COLO668 (cell line): ENCODE measurements around the gene RPS6KB2.
A peak's percentile ranks its signal among the peaks of the same experiment; 100 is the strongest.
"Not testable (repeated sequence)": the region's sequence is repeated elsewhere in the genome, so short reads cannot be mapped to it uniquely, and the experiment has no call there.

ENCODE experiments used
- DNase-seq: peaks from one replicate; lab custom pipeline; 2025; ENCODE audit not compliant: unreplicated experiment; lab: John Stamatoyannopoulos, UW

RPS6KB2 gene

GRCh38 chr11:67427364-67427859 lies 882 bp upstream of the RPS6KB2 start:
- not testable (repeated sequence) for DNase-seq

- no peak for DNase-seq
These were observed 859 bp downstream of the RPS6KB2 start for GRCh38 chr11:67429038-67429668.

- DNase-seq: no peak
These were observed 1.4 kb downstream of the RPS6KB2 start for GRCh38 chr11:67429722-67430121.

- no peak for DNase-seq
These were observed 3.3 kb downstream of the RPS6KB2 start for GRCh38 chr11:67431346-67432249.

- no peak for DNase-seq
These were observed 4.5 kb downstream of the RPS6KB2 start for GRCh38 chr11:67432655-67433349.

- peak; percentile 37 for DNase-seq
These were observed 5.5 kb downstream of the RPS6KB2 start for GRCh38 chr11:67433536-67434394.

GRCh38 chr11:67434395-67434881 lies 6.1 kb downstream of the RPS6KB2 start:
- no peak for DNase-seq

- no peak for DNase-seq
These were observed 6.9 kb downstream of the RPS6KB2 start for GRCh38 chr11:67435031-67435726.

- DNase-seq: no peak
These were observed 7.6 kb downstream of the RPS6KB2 start for GRCh38 chr11:67435727-67436458.

GRCh38 chr11:67436459-67437081 lies 8.3 kb downstream of the RPS6KB2 start:
- peak; percentile 37 for DNase-seq

GRCh38 chr11:67437082-67437808 lies 9.0 kb downstream of the RPS6KB2 start, which contains the start of gene PTPRCAP:
PTPRCAP (minus strand) TSS chr11:67437682; CDS start chr11:67437619, 63 bp downstream.
- no peak for DNase-seq

- DNase-seq: no peak
These were observed 9.5 kb downstream of the RPS6KB2 start for GRCh38 chr11:67437809-67438157.

- no peak for DNase-seq
These were observed 10.0 kb downstream of the RPS6KB2 start for GRCh38 chr11:67438158-67438902.

GRCh38 chr11:67439321-67440228 lies 11.3 kb downstream of the RPS6KB2 start:
- DNase-seq: peak; percentile 44

GRCh38 chr11:67440229-67441097 lies 12.2 kb downstream of the RPS6KB2 start:
- no peak for DNase-seq
